GM12801 (cell line): ENCODE data around the gene PSRC1.

Experiments
- CTCF ChIP-seq: IDR thresholded peaks from one replicate; pipeline ENCODE4 v1.5.1; 2011; ENCODE audit warnings: control low read depth; ENCODE audit not compliant: insufficient read length; ENCODE audit errors: extremely low read depth

PSRC1 gene

GRCh38 chr1:109293026-109293425 is 10.1 kb upstream of the PSRC1 start:
- TF ChIP-seq CTCF: no peak

DNA sequence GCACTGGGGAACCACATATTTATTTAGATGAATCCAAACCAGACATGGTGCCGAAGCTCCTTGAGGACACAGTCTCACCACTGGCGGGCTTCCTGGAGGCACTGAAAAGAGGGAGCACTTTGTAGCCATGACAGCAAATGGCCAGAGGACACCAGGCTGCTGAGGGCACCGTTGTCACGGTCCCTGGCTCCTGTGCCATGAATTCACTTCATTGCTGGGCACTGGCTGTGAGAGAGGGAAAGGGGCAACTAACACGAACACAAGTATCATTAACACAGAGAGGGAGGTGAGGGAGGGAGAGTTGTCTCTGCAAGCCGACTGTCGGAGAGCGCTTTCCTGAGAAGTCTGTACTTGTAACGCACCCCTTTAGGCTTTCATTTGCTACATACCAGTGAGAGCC is 9.4 kb upstream of the PSRC1 start:
- TF ChIP-seq CTCF: no peak

DNA sequence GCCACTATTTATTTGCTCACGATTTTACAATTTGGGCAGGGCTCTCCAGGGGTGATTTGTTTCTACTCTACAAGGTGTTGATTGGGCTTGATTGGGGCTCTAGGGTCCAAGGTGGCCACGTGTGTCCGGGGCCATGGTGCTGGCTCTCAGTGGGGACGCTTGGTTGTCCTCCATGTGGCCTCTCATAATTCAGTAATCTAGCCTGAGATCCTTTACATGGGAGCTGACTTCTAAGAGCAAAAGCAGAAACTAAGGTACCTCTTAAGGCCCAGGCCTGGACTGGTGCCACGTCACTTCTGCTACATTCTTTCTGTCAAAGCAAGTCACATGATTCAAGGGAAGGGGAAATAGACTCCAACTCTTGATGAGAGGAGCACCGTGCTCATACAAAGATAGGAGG is 8.1 kb upstream of the PSRC1 start:
- no peak for TF ChIP-seq CTCF

- no peak for TF ChIP-seq CTCF
Measured at GRCh38 chr1:109290137-109290536, 7.2 kb upstream of the PSRC1 start.

GRCh38 chr1:109283748-109284600 is 1.0 kb upstream of the PSRC1 start:
- TF ChIP-seq CTCF: no peak

- TF ChIP-seq CTCF: no peak
Measured at GRCh38 chr1:109282497-109282951, 421 bp downstream of the PSRC1 start.

- no peak for TF ChIP-seq CTCF
Measured at GRCh38 chr1:109281680-109282496, 1.1 kb downstream of the PSRC1 start.
